Subcutaneous adipose tissue (tissue), 4 donors: ENCODE results near the gene MS4A6A. TPM values are rescaled to one million over a fixed set of nuclear protein-coding genes. Genes with fewer than 3 reads are reported as not detected.

Experiments used
- CTCF ChIP-seq: fragments of 450-650 bp; IDR thresholded peaks from one replicate; pipeline ENCODE4 v1.5.1; 2016; ENCODE audit warnings: low read depth, mild to moderate bottlenecking, control low read depth, antibody characterized with exemption, moderate library complexity
- total RNA-seq, 4 donors: library from RNA; depleted of rRNA; stranded (reverse); fragments of >200 nt; gene quantifications; one replicate each; pipeline ENCODE4 v1.1.0, GENCODE V29; 2016

The MS4A6A gene
- total RNA-seq, 4 donors from 2014 or later: 99.1 to 515 (median 268) TPM

GRCh38 chr11:60159868-60160267 lies 23.0 kb downstream of the MS4A6A start:
- TF ChIP-seq CTCF: no peak

- TF ChIP-seq CTCF: no peak
These were observed 23.6 kb downstream of the MS4A6A start for GRCh38 chr11:60159284-60159683.

GRCh38 chr11:60158636-60159035 lies 24.2 kb downstream of the MS4A6A start:
- no peak for TF ChIP-seq CTCF

- TF ChIP-seq CTCF: no peak
These were observed 27.0 kb downstream of the MS4A6A start for GRCh38 chr11:60155931-60156330.

GRCh38 chr11:60150279-60150678 lies 32.6 kb downstream of the MS4A6A start:
- TF ChIP-seq CTCF: no peak

GRCh38 chr11:60145677-60146076 lies 37.2 kb downstream of the MS4A6A start:
- TF ChIP-seq CTCF: no peak

GRCh38 chr11:60143768-60144167 lies 39.1 kb downstream of the MS4A6A start:
- TF ChIP-seq CTCF: no peak
